ENCODE data around the gene DRC3.

The DRC3 gene

DNA sequence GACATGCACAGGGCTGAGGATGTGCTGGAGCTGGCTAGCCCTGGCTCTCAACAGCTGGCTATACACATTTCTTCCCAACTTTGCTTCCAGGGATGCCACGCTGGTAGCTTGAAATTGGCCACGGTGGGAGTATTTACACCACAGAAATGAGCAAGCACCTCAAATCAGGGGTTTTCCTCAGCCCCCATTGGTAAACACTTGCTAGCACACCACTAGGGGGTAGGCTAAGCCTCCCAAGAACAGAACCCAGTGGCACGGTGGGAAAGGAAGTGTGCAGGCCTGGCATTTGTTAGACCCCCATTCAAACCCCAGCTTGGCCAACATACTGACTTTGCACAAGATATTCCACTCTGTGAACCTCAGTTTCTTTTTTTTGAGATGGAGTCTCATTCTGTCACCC is 12.9 kb downstream of the DRC3 start:
- no peak overlapping the region for H3K4me3 ChIP-seq (ENCODE audit: low read depth, low read length)
- TF ChIP-seq, protein P1, sequence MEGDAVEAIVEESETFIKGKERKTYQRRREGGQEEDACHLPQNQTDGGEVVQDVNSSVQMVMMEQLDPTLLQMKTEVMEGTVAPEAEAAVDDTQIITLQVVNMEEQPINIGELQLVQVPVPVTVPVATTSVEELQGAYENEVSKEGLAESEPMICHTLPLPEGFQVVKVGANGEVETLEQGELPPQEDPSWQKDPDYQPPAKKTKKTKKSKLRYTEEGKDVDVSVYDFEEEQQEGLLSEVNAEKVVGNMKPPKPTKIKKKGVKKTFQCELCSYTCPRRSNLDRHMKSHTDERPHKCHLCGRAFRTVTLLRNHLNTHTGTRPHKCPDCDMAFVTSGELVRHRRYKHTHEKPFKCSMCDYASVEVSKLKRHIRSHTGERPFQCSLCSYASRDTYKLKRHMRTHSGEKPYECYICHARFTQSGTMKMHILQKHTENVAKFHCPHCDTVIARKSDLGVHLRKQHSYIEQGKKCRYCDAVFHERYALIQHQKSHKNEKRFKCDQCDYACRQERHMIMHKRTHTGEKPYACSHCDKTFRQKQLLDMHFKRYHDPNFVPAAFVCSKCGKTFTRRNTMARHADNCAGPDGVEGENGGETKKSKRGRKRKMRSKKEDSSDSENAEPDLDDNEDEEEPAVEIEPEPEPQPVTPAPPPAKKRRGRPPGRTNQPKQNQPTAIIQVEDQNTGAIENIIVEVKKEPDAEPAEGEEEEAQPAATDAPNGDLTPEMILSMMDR (IDR thresholded peaks at IDR 0.05; ENCODE audit: borderline replicate concordance, insufficient read depth, low read depth, low read length), result peak; percentile 50; the same call in 1 of the 2 replicates

- TF ChIP-seq, protein P1 (IDR thresholded peaks at IDR 0.05; ENCODE audit: borderline replicate concordance, insufficient read depth, low read depth, low read length), result no peak
Measured at GRCh38 chr17:17987187-17987896, 14.7 kb downstream of the DRC3 start.

DNA sequence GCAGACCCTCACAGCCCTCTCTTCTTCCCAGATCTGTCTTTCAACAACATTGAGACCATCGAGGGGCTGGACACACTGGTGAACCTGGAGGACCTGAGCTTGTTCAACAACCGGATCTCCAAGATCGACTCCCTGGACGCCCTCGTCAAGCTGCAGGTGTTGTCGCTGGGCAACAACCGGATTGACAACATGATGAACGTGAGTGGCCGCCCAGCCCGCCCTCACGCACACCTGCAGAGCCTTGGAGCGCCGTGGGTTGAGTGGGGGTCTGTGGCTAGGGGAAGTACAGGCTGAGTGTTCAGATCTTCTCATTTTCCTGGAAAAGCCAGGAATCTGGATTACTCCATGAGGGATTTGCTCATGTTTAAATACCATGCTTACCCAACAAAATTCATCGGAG is 15.2 kb downstream of the DRC3 start:
- TF ChIP-seq, protein P1 (IDR thresholded peaks at IDR 0.05; ENCODE audit: borderline replicate concordance, insufficient read depth, low read depth, low read length), result no peak
- H3K4me3 ChIP-seq (ENCODE audit: low read depth, low read length), result no peak overlapping the region

More at GRCh38 chr17:17987187-17987896, 14.7 kb downstream of the DRC3 start:
- no peak overlapping the region for H3K4me3 ChIP-seq (ENCODE audit: low read depth, low read length)

- no peak overlapping the region for H3K4me3 ChIP-seq (ENCODE audit: low read depth, low read length)
- TF ChIP-seq, protein P1 (IDR thresholded peaks at IDR 0.05; ENCODE audit: borderline replicate concordance, insufficient read depth, low read depth, low read length), result no peak
Measured at GRCh38 chr17:17988427-17988945, 15.8 kb downstream of the DRC3 start.

DNA sequence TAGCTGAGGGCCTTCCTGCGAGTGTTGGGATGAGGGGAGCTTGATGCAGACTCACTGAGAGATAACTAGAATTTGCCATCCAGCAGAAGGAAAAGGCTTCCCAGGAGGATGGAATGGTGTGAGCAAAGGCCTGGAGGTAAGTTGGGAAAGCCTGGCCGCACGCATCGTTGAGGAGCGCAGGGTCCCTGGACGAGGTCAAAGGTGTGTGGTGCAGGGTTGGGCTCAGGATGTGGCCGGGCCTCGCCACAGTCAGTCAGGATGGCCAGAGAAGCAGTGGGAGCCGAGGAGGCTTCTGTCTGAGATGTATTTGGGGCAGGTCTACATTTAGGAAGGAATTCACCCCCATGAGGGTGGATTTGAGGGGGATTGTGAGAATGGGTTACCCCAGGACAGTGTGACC is 16.4 kb downstream of the DRC3 start:
- TF ChIP-seq, protein P1 (IDR thresholded peaks at IDR 0.05; ENCODE audit: borderline replicate concordance, insufficient read depth, low read depth, low read length), result no peak
- no peak overlapping the region for H3K4me3 ChIP-seq (ENCODE audit: low read depth, low read length)

GRCh38 chr17:17989618-17990017 is 17.0 kb downstream of the DRC3 start:
- H3K4me3 ChIP-seq (ENCODE audit: low read depth, low read length), result no peak overlapping the region
- TF ChIP-seq, protein P1 (IDR thresholded peaks at IDR 0.05; ENCODE audit: borderline replicate concordance, insufficient read depth, low read depth, low read length), result no peak

DNA sequence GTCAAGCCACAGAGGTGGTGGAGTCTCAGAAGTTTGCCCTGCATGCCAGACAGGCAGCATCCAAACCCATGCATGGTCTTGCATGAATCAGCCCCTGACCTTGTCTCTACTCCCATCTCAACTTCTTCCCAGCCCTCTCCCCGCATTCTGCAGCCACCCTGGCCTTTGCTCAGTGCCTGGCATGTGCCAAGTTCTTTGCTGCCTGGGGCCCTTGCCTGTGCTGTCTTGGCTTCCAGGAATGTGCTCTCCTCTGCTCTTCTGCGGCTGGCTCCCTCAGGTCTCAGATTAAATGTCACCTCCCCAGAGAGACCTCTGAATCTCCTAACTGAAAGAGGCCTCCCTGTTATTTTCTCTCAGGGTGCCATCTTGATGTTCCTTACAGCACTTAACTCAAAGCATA is 17.6 kb downstream of the DRC3 start:
- TF ChIP-seq, protein P1 (IDR thresholded peaks at IDR 0.05; ENCODE audit: borderline replicate concordance, insufficient read depth, low read depth, low read length), result no peak
- H3K4me3 ChIP-seq (ENCODE audit: low read depth, low read length), result no peak overlapping the region
